ENCODE results near the gene MYPOP. TPM values are rescaled to one million over a fixed set of nuclear protein-coding genes. Genes with fewer than 3 reads are reported as not detected.
A peak's percentile ranks its signal among the peaks of the same experiment; 100 is the strongest.

MYPOP gene
- total RNA-seq, 4 donors from 2014 or later: 1.8 to 4.3 (median 3.0) TPM

DNA sequence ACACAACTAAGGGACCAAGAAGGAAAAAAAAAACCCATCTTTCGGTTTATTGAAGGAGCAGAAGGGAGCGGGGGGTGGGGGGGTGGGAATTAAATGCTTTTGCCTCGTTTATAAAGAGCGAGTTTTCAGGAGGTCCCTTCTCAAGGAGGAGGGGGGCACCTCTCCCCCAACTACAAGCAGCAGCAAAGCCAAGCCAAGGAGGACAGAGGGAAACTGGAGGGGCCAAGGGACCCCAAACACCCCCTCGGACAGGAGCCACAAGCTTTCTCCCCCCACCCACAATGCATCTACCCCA is 18.9 kb downstream of the MYPOP start:
- H3K27ac ChIP-seq: no peak overlapping the region
- intact Hi-C loops (cut with DNase I): loop anchor here (5.0 kb wide), 1 partner anchor 66 kb away; the partner anchor contains the start of gene RSPH6A
- H3K4me3 ChIP-seq (replicated peaks in 1 of 3): no peak overlapping the region
- H3K4me1 ChIP-seq: peaks cover 31 to 34% of the 10 kb centered on the region in 2 donors
- no peaks in the 10 kb centered on the region for H3K27me3 ChIP-seq
- peaks cover 5 to 9% of the 10 kb centered on the region in 2 donors for H3K36me3 ChIP-seq
- no peak for TF ChIP-seq CTCF (IDR thresholded peaks at IDR 0.05)
- TF ChIP-seq POLR2A (IDR thresholded peaks at IDR 0.05): no peak
- DNase-seq: no peak
- 27 to 36% methylated on average over 5 of the region's 5 CpGs for WGBS, 2 donors
- no peaks in the 10 kb centered on the region for H3K9me3 ChIP-seq

DNA sequence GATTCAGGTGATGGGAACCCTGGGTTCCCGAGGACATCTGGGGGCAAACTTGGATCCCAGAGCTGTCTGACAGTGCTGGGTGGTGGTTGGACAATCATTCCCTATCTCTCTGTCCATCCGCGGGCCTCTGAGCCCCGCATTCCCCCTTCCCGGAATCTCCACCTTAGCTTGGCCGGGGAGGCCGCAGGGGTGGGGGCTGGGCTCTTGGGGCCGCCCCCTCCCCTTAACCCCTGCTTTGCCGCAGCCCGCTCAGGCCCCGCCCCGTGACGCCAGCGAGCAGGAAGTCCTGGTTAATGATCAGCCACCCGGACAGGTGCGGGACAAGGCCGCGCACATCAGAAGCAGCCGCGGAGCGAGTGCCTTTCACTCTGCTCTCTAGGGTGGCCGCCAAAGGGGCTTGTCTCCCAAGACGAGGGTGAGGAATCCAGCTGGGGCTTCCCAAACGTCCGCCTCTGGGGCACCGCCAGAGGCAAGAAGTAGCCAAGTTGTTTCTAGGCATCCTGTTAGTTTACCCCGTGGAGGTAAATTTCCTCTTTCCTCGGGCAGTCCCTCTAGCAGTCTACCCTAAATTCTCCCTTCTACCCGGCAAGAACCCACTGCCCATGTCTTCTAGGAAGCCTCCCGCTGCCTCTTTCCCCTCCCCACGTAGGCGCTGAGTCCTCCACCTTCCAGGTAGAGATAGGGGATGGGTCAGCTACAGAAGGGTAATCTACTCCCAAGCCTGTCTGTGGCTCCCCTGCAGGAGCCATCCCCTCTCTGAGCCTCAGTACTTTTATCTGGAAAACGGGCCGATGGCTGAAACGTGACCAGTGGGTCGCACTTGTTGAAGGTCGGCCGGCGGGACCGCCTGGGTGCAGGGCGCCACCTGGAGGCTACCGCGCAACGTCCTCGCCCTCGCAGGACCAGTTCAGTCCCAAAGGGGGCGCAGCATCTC is 19.5 kb downstream of the MYPOP start:
- H3K27ac ChIP-seq: no peak overlapping the region
- TF ChIP-seq CTCF (IDR thresholded peaks at IDR 0.05): peak; percentile 61 to 92 (median 87)
- no peak for TF ChIP-seq POLR2A (IDR thresholded peaks at IDR 0.05)
- H3K9me3 ChIP-seq: no peaks in the 10 kb centered on the region
- intact Hi-C loops (cut with DNase I): loop anchor here (5.0 kb wide), 1 partner anchor 66 kb away; the partner anchor contains the start of gene RSPH6A
- H3K4me1 ChIP-seq: peaks cover 31 to 34% of the 10 kb centered on the region in 2 donors
- no peaks in the 10 kb centered on the region for H3K27me3 ChIP-seq
- no peak overlapping the region for H3K4me3 ChIP-seq (replicated peaks in 1 of 3)
- 21 to 24% methylated on average over 20 to 33 of the region's 47 CpGs for WGBS, 2 donors
- H3K36me3 ChIP-seq: peaks cover 5 to 9% of the 10 kb centered on the region in 2 donors
- peak; percentile 77 to 81 for DNase-seq

DNA sequence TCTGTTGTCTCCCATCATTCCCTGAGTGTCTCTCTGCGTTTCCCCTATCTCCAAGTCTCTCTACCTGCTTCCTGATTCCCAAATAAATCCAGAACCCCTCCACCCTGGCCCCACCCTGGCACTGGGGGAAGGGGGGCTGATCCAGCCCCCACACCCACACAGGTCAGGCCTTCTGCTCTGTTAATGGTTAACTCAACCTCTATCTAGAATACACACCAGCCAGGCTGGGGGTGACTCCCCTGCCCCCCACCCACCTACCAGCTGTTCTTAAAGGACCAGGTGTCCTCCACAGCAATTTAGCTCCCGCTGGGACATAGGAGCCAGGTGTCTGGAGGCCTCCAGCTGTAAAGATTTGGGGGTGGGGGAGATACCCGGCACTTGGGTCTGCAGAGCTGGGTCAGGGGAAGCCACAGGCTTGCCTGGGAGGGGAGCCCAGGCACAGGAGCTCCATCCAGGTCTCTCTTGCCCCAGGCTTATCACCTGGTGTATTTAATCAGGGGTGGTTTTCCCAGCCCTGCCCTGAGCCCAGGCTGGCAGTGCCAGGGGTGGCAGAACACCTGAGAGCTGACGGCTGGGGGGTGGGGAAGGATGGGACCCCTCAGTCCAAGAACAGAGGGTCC is 20.4 kb downstream of the MYPOP start:
- intact Hi-C loops (cut with DNase I): loop anchor here (5.0 kb wide), 1 partner anchor 65 kb away; the partner anchor contains the start of gene RSPH6A
- H3K4me3 ChIP-seq (replicated peaks in 1 of 3): no peak overlapping the region
- peaks cover 27 to 32% of the 10 kb centered on the region in 2 donors for H3K4me1 ChIP-seq

DNA sequence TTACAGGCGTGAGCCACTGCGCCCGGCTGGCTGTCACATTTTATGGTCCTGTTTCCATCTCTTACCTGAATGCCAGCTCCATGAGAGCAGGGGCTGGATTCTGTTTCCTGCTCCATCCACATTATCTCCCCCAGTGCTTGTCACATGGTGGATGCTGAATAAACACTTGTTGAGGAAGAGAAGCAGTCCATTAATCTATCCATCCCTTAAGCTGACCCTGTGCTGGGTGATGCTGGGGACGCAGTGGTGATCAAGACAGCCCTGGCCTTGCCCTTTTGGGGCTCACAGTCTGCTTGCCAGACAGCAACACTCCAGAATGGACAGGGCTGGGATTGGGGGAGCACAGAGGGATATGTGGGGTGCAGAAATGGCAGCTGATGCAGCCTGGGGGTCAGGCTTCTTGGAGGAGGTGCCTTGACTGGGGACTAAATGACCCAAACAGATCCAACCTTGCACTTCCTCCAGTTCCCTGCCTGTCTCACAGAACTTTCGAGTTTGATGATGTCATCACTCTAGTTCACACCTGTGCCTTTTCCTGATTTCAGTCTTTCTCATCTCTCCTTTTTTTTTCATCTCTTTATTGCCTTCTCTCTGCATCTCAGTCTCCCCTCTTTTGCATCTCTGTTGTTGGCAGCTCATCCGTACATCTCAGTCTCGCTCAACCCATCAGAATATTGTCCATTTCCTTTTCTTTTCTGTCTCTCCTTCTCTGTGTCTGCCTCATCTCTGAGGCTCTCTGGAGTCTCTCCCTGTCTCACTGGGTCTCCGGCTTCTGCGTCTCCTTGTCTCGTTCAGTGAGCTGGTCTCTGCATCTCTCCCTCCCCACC is 21.1 kb downstream of the MYPOP start:
- WGBS, 2 donors: 87 to 92% methylated on average over 10 of the region's 10 CpGs
- H3K36me3 ChIP-seq: peaks cover 5 to 9% of the 10 kb centered on the region in 2 donors
- no peak for DNase-seq
- no peaks in the 10 kb centered on the region for H3K9me3 ChIP-seq
- H3K4me3 ChIP-seq (replicated peaks in 1 of 3): no peak overlapping the region
- no peak for TF ChIP-seq CTCF (IDR thresholded peaks at IDR 0.05)
- TF ChIP-seq POLR2A (IDR thresholded peaks at IDR 0.05): no peak
- intact Hi-C loops (cut with DNase I): loop anchor here (5.0 kb wide), 1 partner anchor 64 kb away; the partner anchor contains the start of gene RSPH6A
- H3K4me1 ChIP-seq: peaks cover 31 to 36% of the 10 kb centered on the region in 2 donors
- H3K27ac ChIP-seq: no peak overlapping the region
- no peaks in the 10 kb centered on the region for H3K27me3 ChIP-seq

More for the DNA sequence above, 20.4 kb downstream of the MYPOP start:
- peaks cover 5 to 9% of the 10 kb centered on the region in 2 donors for H3K36me3 ChIP-seq
- no peak for TF ChIP-seq POLR2A (IDR thresholded peaks at IDR 0.05)
- no peak for TF ChIP-seq CTCF (IDR thresholded peaks at IDR 0.05)
- no peak overlapping the region for H3K27ac ChIP-seq
- WGBS, 2 donors: 77 to 81% methylated on average over 3 of the region's 4 CpGs
- no peaks in the 10 kb centered on the region for H3K9me3 ChIP-seq
- DNase-seq: no peak
- H3K27me3 ChIP-seq: no peaks in the 10 kb centered on the region
